ENCODE results near the gene RTTN. TPM values are rescaled to one million over a fixed set of nuclear protein-coding genes. Genes with fewer than 3 reads are reported as not detected.

The RTTN gene
- total RNA-seq, 1 donor from 2014 or later: 12.1 TPM

DNA sequence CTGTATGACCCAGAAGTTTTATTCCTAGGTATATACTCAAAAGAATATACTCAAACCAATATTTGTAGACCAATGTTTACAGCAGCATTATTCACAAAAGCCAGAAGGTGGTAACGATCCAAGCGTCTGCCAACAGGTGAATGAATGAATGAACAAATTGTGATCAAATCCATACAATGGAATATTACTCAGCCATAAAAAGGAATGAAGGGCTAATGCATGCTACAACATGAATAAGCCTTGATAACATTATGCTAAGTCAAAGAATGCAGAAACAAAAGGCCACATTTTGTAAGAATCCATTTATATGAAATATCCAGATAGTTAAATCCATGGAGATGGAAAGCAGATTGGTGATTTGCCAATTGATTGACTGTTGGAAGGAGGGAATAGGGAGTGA is 252.3 kb downstream of the RTTN start:
- TF ChIP-seq, protein P1, sequence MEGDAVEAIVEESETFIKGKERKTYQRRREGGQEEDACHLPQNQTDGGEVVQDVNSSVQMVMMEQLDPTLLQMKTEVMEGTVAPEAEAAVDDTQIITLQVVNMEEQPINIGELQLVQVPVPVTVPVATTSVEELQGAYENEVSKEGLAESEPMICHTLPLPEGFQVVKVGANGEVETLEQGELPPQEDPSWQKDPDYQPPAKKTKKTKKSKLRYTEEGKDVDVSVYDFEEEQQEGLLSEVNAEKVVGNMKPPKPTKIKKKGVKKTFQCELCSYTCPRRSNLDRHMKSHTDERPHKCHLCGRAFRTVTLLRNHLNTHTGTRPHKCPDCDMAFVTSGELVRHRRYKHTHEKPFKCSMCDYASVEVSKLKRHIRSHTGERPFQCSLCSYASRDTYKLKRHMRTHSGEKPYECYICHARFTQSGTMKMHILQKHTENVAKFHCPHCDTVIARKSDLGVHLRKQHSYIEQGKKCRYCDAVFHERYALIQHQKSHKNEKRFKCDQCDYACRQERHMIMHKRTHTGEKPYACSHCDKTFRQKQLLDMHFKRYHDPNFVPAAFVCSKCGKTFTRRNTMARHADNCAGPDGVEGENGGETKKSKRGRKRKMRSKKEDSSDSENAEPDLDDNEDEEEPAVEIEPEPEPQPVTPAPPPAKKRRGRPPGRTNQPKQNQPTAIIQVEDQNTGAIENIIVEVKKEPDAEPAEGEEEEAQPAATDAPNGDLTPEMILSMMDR (conservative IDR thresholded peaks at IDR 0.05; ENCODE audit: low read depth, low read length): no peak
- no peak for DNase-seq (ENCODE audit: low read depth)
- no peak overlapping the region for H3K4me3 ChIP-seq (ENCODE audit: low read depth, low read length)

Other genes with a start within 250 kb of the RTTN start
- 12.3 and 13.9 TPM in 2 replicates for gene SOCS6, start 83.4 kb upstream of the RTTN start, total RNA-seq

Data from epithelial cell of proximal tubule (primary cell).